Uterus (tissue), 4 donors: ENCODE results near the gene GTSE1. TPM values are rescaled to one million over a fixed set of nuclear protein-coding genes. Genes with fewer than 3 reads are reported as not detected.
"Not testable (repeated sequence)": the region's sequence is repeated elsewhere in the genome, so short reads cannot be mapped to it uniquely, and the experiment has no call there.

Experiments used
- DNase-seq, 2 donors: peaks; one replicate each; pipeline ENCODE4 v3.0.0-alpha.2; 2019 to 2020
- H3K27ac ChIP-seq, 2 donors: fragments of 200-600 bp; sonication (generic); 1 replicate in 1 of 2; 2 replicates in 1 of 2; pipeline ENCODE4 v1.5.1; 2016 to 2018
- H3K27me3 ChIP-seq, 2 donors: fragments of 200-600 bp; sonication (generic); one replicate each; pipeline ENCODE4 v1.5.1; 2018 to 2019; ENCODE audit warnings: control low read depth in 1 of 2
- H3K36me3 ChIP-seq, 2 donors: fragments of 200-600 bp; sonication (generic); one replicate each; pipeline ENCODE4 v1.5.1; 2019; ENCODE audit warnings: control low read depth in 1 of 2
- H3K4me1 ChIP-seq, 2 donors: fragments of 200-600 bp; sonication (generic); one replicate each; pipeline ENCODE4 v1.5.1; 2018 to 2019; ENCODE audit warnings: control low read depth in 1 of 2
- H3K4me3 ChIP-seq, 2 donors: fragments of 200-600 bp; sonication (generic); 1 replicate in 1 of 2; 2 replicates in 1 of 2; pipeline ENCODE4 v1.5.1; 2018 to 2019; ENCODE audit warnings: mild to moderate bottlenecking in 1 of 2
- H3K9me3 ChIP-seq, 2 donors: fragments of 200-600 bp; sonication (generic); one replicate each; pipeline ENCODE4 v1.5.1; 2019; ENCODE audit warnings: control low read depth in 1 of 2
- POLR2A ChIP-seq, 2 donors: fragments of 450-650 bp; IDR thresholded peaks; one replicate each; pipeline ENCODE4 v1.6.1; 2016; ENCODE audit warnings: antibody characterized with exemption in 2 of 2, mild to moderate bottlenecking in 1 of 2, moderate library complexity in 1 of 2
- intact Hi-C: fragments of 100-400 bp; cut with DNase I; formaldehyde crosslinking; loops from one replicate; pipeline ENCODE4 v1.15.1; 2023; ENCODE audit warnings: low total_unique reads
- total RNA-seq, 4 donors: library from RNA; depleted of rRNA in 3 of 4; stranded (reverse); fragments of >200 nt in 3 of 4; gene quantifications; one replicate each; pipeline versions ENCODE4 v1.1.0 to v1.2.4, GENCODE V29; 2014 to 2023
- TF ChIP-seq, protein P1 (sequence below), 4 experiments: fragments of 200-600 bp in 2 of 4; fragments of 450-650 bp in 2 of 4; sonication (generic) in 2 of 4; IDR thresholded peaks; one replicate each; pipeline ENCODE4 v1.5.1; 2016 to 2019; ENCODE audit warnings: antibody characterized with exemption in 4 of 4, mild to moderate bottlenecking in 2 of 4, moderate library complexity in 1 of 4
- donor health status: DM: yes; HTN: yes; CAD: no.

Gene GTSE1
- total RNA-seq, 4 donors from 2014 or later = 0.21 to 6.9 TPM; not detected in 2

DNA sequence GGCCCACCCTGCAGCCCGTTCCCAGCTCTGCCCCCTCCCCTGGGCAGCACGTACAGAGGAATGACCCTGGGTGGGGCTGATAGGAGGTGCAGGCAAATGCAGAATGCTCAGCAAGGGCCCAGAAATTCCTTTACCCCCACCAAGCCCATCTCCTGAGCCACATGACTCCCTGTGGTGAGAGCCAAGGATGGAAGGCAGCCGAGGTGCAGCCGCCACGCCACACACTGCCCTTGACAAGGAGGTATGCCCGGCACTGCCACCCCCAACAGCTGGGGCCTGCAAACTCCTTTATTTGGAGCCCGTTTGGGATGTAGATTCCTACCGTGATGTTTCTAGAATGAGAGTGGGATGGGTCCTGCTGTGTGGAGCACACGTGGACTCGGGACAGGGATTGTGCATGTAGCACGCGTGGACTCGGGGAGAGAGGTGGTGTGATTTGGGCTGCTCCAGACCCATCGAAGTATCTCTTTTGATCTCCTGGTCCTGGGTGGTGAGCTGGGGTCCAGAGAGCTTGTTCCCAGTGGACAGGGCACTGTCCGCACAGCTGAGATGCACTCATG, 12.9 kb downstream of the GTSE1 start:
- Histone ChIP-seq H3K4me1 (no peaks in the 10 kb centered on the region), H3K36me3 (no peaks in the 10 kb centered on the region), H3K27ac (no peak overlapping the region), H3K27me3 (no peaks in the 10 kb centered on the region), H3K4me3 (no peak overlapping the region), H3K9me3 (no peaks in the 10 kb centered on the region)
- no peak for TF ChIP-seq POLR2A (IDR thresholded peaks at IDR 0.05)
- TF ChIP-seq, protein P1, sequence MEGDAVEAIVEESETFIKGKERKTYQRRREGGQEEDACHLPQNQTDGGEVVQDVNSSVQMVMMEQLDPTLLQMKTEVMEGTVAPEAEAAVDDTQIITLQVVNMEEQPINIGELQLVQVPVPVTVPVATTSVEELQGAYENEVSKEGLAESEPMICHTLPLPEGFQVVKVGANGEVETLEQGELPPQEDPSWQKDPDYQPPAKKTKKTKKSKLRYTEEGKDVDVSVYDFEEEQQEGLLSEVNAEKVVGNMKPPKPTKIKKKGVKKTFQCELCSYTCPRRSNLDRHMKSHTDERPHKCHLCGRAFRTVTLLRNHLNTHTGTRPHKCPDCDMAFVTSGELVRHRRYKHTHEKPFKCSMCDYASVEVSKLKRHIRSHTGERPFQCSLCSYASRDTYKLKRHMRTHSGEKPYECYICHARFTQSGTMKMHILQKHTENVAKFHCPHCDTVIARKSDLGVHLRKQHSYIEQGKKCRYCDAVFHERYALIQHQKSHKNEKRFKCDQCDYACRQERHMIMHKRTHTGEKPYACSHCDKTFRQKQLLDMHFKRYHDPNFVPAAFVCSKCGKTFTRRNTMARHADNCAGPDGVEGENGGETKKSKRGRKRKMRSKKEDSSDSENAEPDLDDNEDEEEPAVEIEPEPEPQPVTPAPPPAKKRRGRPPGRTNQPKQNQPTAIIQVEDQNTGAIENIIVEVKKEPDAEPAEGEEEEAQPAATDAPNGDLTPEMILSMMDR (IDR thresholded peaks at IDR 0.05) = no peak
- intact Hi-C loops = no loop called here
- no peak for DNase-seq

GRCh38 chr22:46312056-46312455, 15.4 kb downstream of the GTSE1 start:
- no peaks in the 10 kb centered on the region for H3K27me3 ChIP-seq
- no peak overlapping the region for H3K27ac ChIP-seq
- no peaks in the 10 kb centered on the region for H3K9me3 ChIP-seq
- intact Hi-C loops = no loop called here
- H3K4me3 ChIP-seq = no peak overlapping the region
- TF ChIP-seq, protein P1 (IDR thresholded peaks at IDR 0.05) = no peak
- no peak for TF ChIP-seq POLR2A (IDR thresholded peaks at IDR 0.05)
- no peaks in the 10 kb centered on the region for H3K4me1 ChIP-seq
- H3K36me3 ChIP-seq = no peaks in the 10 kb centered on the region
- no peak for DNase-seq

DNA sequence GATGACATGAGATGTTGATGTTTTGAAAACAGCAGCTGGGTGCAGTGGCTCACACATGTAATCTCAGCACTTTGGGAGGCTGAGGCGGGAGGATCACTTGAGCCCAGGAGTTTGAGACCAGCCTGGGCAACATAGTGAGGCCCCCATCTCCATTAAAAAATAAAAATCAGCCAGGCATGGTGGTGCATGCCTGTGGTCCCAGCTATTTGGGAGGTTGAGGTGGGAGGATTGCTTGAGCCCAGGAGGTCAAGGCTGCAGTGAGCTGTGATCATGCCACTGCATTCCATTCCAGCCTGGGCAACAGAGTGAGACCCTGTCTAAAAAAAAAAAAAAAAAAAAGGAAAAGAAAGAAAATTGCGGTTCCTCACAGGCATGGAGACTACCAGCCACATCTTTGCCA, 16.2 kb downstream of the GTSE1 start:
- H3K27me3 ChIP-seq, H3K9me3 ChIP-seq, H3K4me1 ChIP-seq, H3K27ac ChIP-seq, DNase-seq, H3K4me3 ChIP-seq, intact Hi-C loops, H3K36me3 ChIP-seq: not testable (repeated sequence)

DNA sequence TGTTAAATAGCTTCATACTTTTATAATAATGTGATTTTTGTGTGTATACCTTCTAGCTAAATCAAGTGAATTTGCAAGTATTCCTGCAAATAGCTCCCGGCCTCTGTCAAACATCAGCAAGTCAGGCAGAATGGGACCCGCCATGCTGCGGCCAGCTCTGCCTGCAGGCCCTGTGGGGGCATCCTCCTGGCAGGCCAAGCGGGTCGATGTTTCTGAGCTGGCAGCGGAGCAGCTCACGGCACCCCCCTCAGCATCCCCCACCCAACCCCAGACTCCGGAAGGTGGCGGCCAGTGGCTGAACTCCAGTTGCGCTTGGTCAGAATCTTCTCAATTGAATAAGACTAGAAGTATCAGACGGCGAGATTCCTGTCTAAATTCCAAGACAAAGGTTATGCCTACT, 19.3 kb downstream of the GTSE1 start:
- H3K27ac ChIP-seq = no peak overlapping the region
- H3K36me3 ChIP-seq = no peaks in the 10 kb centered on the region
- no peaks in the 10 kb centered on the region for H3K4me1 ChIP-seq
- H3K9me3 ChIP-seq = no peaks in the 10 kb centered on the region
- no peak for DNase-seq
- TF ChIP-seq, protein P1 (IDR thresholded peaks at IDR 0.05) = no peak
- no peak for TF ChIP-seq POLR2A (IDR thresholded peaks at IDR 0.05)
- no peaks in the 10 kb centered on the region for H3K27me3 ChIP-seq
- H3K4me3 ChIP-seq = no peak overlapping the region
- intact Hi-C loops = loop anchor here (2.0 kb wide), 1 partner anchor 191 kb away; no protein-coding TSS in a partner anchor

DNA sequence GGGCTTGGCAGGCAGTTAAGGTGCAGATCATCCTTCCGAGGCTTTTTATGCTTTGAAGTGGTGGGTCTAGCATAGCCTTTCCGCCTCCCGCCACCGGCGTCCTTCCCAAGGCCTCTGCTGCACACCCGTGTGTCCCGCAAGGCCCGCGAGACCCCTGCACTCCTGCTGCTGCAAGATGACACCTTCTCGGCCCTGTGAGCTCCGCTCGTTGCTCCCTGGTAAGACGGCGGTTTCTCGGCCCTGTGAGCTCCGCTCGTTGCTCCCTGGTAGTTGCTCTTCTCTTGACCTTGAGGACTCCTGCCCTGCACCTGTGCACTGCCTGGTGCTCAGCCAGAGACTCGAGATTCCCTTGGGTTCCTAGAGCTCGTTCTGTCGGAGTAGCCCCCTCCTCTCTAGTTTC, 21.0 kb downstream of the GTSE1 start:
- intact Hi-C loops = no loop called here
- Histone ChIP-seq H3K27ac (no peak overlapping the region), H3K4me3 (no peak overlapping the region), H3K27me3 (no peaks in the 10 kb centered on the region), H3K9me3 (no peaks in the 10 kb centered on the region), H3K4me1 (no peaks in the 10 kb centered on the region), H3K36me3 (no peaks in the 10 kb centered on the region)
- TF ChIP-seq, protein P1 (IDR thresholded peaks at IDR 0.05) = no peak
- no peak for TF ChIP-seq POLR2A (IDR thresholded peaks at IDR 0.05)
- no peak for DNase-seq

- no peak for DNase-seq
- Histone ChIP-seq H3K27ac (no peak overlapping the region), H3K9me3 (no peaks in the 10 kb centered on the region), H3K4me3 (no peak overlapping the region), H3K4me1 (no peaks in the 10 kb centered on the region), H3K36me3 (no peaks in the 10 kb centered on the region), H3K27me3 (no peaks in the 10 kb centered on the region)
- intact Hi-C loops = no loop called here
- TF ChIP-seq, protein P1 (IDR thresholded peaks at IDR 0.05) = no peak
- no peak for TF ChIP-seq POLR2A (IDR thresholded peaks at IDR 0.05)
Observed at GRCh38 chr22:46318576-46318975, 21.9 kb downstream of the GTSE1 start.
